ENCODE measurements around the gene KRTAP1-3. TPM values are rescaled to one million over a fixed set of nuclear protein-coding genes. Genes with fewer than 3 reads are reported as not detected.

The KRTAP1-3 gene
- total RNA-seq, 2 experiments from 2014 or later = not detected

Other genes starting within 250 kb of the KRTAP1-3 start
- gene KRT28, start 234.9 kb downstream of the KRTAP1-3 start, total RNA-seq = not detected
- 10 to 100 TPM; 20.2 to 35.9 TPM for gene KRT10, start 212.3 kb downstream of the KRTAP1-3 start, total RNA-seq
- not detected for gene KRT12, start 167.7 kb downstream of the KRTAP1-3 start, total RNA-seq
- gene KRT20, start 149.6 kb downstream of the KRTAP1-3 start, total RNA-seq = not detected
- not detected for gene KRT23, start 97.2 kb downstream of the KRTAP1-3 start, total RNA-seq
- gene KRT39, start 67.9 kb downstream of the KRTAP1-3 start, total RNA-seq = not detected
- not detected for gene KRT40, start 50.5 kb downstream of the KRTAP1-3 start, total RNA-seq
- not detected for gene KRTAP3-3, start 40.7 kb downstream of the KRTAP1-3 start, total RNA-seq
- gene KRTAP3-2, start 35.0 kb downstream of the KRTAP1-3 start, total RNA-seq = not detected
- not detected for gene KRTAP3-1, start 25.7 kb downstream of the KRTAP1-3 start, total RNA-seq
- gene KRTAP1-5, start 7.7 kb downstream of the KRTAP1-3 start, total RNA-seq = not detected
- not detected for gene KRTAP1-4, start 4.7 kb downstream of the KRTAP1-3 start, total RNA-seq
- gene KRTAP1-1, start 6.6 kb upstream of the KRTAP1-3 start, total RNA-seq = not detected
- not detected for gene KRTAP2-1, start 12.4 kb upstream of the KRTAP1-3 start, total RNA-seq
- not detected for gene KRTAP2-2, start 20.4 kb upstream of the KRTAP1-3 start, total RNA-seq
- gene KRTAP2-3, start 25.2 kb upstream of the KRTAP1-3 start, total RNA-seq = not detected
- gene KRTAP2-4, start 31.0 kb upstream of the KRTAP1-3 start, total RNA-seq = not detected
- not detected for gene KRTAP4-7, start 49.3 kb upstream of the KRTAP1-3 start, total RNA-seq
- gene KRTAP4-8, start 63.3 kb upstream of the KRTAP1-3 start, total RNA-seq = not detected
- not detected for gene KRTAP4-16, start 67.3 kb upstream of the KRTAP1-3 start, total RNA-seq
- not detected for gene KRTAP4-9, start 70.5 kb upstream of the KRTAP1-3 start, total RNA-seq
- gene KRTAP4-11, start 83.5 kb upstream of the KRTAP1-3 start, total RNA-seq = not detected
- not detected for gene KRTAP4-12, start 89.3 kb upstream of the KRTAP1-3 start, total RNA-seq
- gene KRTAP4-6, start 105.7 kb upstream of the KRTAP1-3 start, total RNA-seq = not detected
- gene KRTAP4-5, start 115.0 kb upstream of the KRTAP1-3 start, total RNA-seq = not detected
- not detected for gene KRTAP4-4, start 125.9 kb upstream of the KRTAP1-3 start, total RNA-seq
- not detected for gene KRTAP4-3, start 133.3 kb upstream of the KRTAP1-3 start, total RNA-seq
- gene KRTAP4-2, start 143.3 kb upstream of the KRTAP1-3 start, total RNA-seq = not detected
- gene KRTAP4-1, start 150.0 kb upstream of the KRTAP1-3 start, total RNA-seq = not detected
- not detected for gene KRTAP9-1, start 155.0 kb upstream of the KRTAP1-3 start, total RNA-seq
- not detected for gene KRTAP9-2, start 191.8 kb upstream of the KRTAP1-3 start, total RNA-seq
- not detected for gene KRTAP9-3, start 197.6 kb upstream of the KRTAP1-3 start, total RNA-seq
- gene KRTAP9-8, start 203.1 kb upstream of the KRTAP1-3 start, total RNA-seq = not detected
- not detected for gene KRTAP9-4, start 214.8 kb upstream of the KRTAP1-3 start, total RNA-seq
- not detected for gene KRTAP9-9, start 220.5 kb upstream of the KRTAP1-3 start, total RNA-seq
- not detected for gene KRTAP9-6, start 230.5 kb upstream of the KRTAP1-3 start, total RNA-seq
- gene KRTAP9-7, start 240.8 kb upstream of the KRTAP1-3 start, total RNA-seq = not detected

All from activated CD4-positive, alpha-beta T cell treated with anti-CD3 and anti-CD28 coated beads for 36 hours (primary cell).